Mucosa of descending colon (tissue), 3 donors: ENCODE measurements around the gene ZNF91. TPM values are rescaled to one million over a fixed set of nuclear protein-coding genes. Genes with fewer than 3 reads are reported as not detected.
"Not testable (repeated sequence)": the region's sequence is repeated elsewhere in the genome, so short reads cannot be mapped to it uniquely, and the experiment has no call there.

Source experiments
- ATAC-seq: fragments of 200-7000 bp; cut with Tn5 transposase; one replicate; pipeline ENCODE4 v1.9.1; 2020; ENCODE audit warnings: mild to moderate bottlenecking, moderate library complexity
- DNase-seq, 3 donors: peaks; one replicate each; pipeline ENCODE4 v3.0.0-alpha.2; 2020
- H3K36me3 ChIP-seq: fragments of 200-600 bp; one replicate; pipeline ENCODE4 v1.8.0; 2021; ENCODE audit warnings: low read depth, mild to moderate bottlenecking
- H3K4me1 ChIP-seq: fragments of 200-600 bp; one replicate; pipeline ENCODE4 v1.8.0; 2021; ENCODE audit warnings: low read depth, mild to moderate bottlenecking
- H3K4me3 ChIP-seq: fragments of 200-600 bp; one replicate; pipeline ENCODE4 v1.8.0; 2021; ENCODE audit warnings: mild to moderate bottlenecking
- H3K9me3 ChIP-seq: fragments of 200-600 bp; one replicate; pipeline ENCODE4 v1.8.0; 2021; ENCODE audit warnings: mild to moderate bottlenecking
- CTCF ChIP-seq: fragments of 200-600 bp; IDR thresholded peaks from one replicate; pipeline ENCODE4 v1.8.0; 2022; ENCODE audit warnings: antibody characterized with exemption, mild to moderate bottlenecking
- intact Hi-C, 2 donors: fragments of 100-400 bp; cut with DNase I in 1 of 2; cut with micrococcal nuclease in 1 of 2; formaldehyde crosslinking; loops; one replicate each; pipeline versions ENCODE4 v1.11.0 to v1.11.1; 2022; cut with DNase I, micrococcal nuclease
- total RNA-seq, 3 donors: library from RNA; stranded (reverse); fragmentation: NEBNext Ultra II Directional in 2 of 3; extraction: Animal tissue kit (Norgen Biotek cat#: 25700) in 2 of 3; gene quantifications; one replicate each; pipeline versions ENCODE4 v1.2.1 to v1.2.4, GENCODE V29; 2021 to 2023
- donor health status: DM: no; HTN: no; CAD: no; lungs with moderate emphysema.
- donor health status: DM: no; HTN: no; CAD: no.
- donor health status: DM: no; HTN: yes; CAD: no.

Gene ZNF91
- total RNA-seq, 3 donors from 2014 or later, result 77.3 to 140 (median 81.8) TPM

DNA sequence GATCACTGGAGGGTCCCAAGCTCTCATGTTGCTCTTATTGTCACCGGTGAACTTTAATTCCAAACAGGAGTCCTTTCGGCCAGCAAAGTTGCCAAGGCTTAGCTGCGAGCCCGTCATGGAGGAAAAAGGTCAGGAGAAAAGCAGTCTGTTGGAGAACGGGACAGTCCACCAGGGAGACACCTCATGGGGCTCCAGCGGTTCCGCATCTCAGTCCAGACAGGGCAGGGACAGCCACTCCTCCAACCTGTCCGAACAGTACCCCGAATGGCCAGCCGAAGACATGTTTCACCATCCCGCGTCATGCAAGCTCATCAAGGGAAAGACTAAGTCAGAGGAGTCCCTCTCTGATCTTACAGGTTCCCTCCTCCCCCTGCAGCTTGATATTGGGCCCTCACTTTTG lies 10.4 kb downstream of the ZNF91 start:
- H3K36me3 ChIP-seq, result peaks cover 30% of the 10 kb centered on the region
- peaks cover 70% of the 10 kb centered on the region for H3K9me3 ChIP-seq
- DNase-seq, result no peak
- TF ChIP-seq CTCF, result no peak
- intact Hi-C loops, result no loop called here
- H3K4me3 ChIP-seq, result no peak overlapping the region
- no peak for ATAC-seq
- peaks cover 3% of the 10 kb centered on the region for H3K4me1 ChIP-seq

- DNase-seq, result no peak
These were observed 11.1 kb downstream of the ZNF91 start for GRCh38 chr19:23384166-23384565.

GRCh38 chr19:23382955-23383354 lies 12.3 kb downstream of the ZNF91 start:
- H3K4me1 ChIP-seq, result no peaks in the 10 kb centered on the region
- ATAC-seq, result no peak
- H3K36me3 ChIP-seq, result peaks cover 30% of the 10 kb centered on the region
- peaks cover 78% of the 10 kb centered on the region for H3K9me3 ChIP-seq
- no peak for DNase-seq
- no peak overlapping the region for H3K4me3 ChIP-seq
- intact Hi-C loops, result no loop called here
- TF ChIP-seq CTCF, result no peak

More at GRCh38 chr19:23384166-23384565, 11.1 kb downstream of the ZNF91 start:
- intact Hi-C loops, result no loop called here
- no peak for TF ChIP-seq CTCF
- peaks cover 30% of the 10 kb centered on the region for H3K36me3 ChIP-seq
- ATAC-seq, result no peak
- no peaks in the 10 kb centered on the region for H3K4me1 ChIP-seq
- H3K9me3 ChIP-seq, result peaks cover 75% of the 10 kb centered on the region
- no peak overlapping the region for H3K4me3 ChIP-seq

DNA sequence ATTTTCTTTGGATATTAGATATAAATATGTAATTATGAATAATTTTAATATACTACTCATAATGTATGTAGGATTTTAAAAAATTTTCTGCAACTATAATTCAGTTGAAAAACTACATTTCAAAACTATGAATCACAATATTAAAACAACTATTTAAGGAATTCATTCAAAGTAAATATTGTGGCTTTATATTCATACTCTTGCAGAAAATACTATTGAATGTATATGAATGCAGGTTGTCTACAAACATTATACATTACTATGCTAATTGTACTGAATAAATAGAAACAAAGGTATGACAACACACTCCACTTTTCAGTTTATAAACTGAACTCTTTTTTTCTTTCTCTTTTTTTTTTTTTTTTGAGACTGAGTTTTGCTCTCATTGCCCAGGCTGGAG lies 14.2 kb downstream of the ZNF91 start:
- no peak for TF ChIP-seq CTCF
- H3K36me3 ChIP-seq, result peaks cover 22% of the 10 kb centered on the region
- H3K4me1 ChIP-seq, result no peaks in the 10 kb centered on the region
- ATAC-seq, result no peak
- intact Hi-C loops, result no loop called here
- H3K4me3 ChIP-seq, result no peak overlapping the region
- no peak for DNase-seq
- H3K9me3 ChIP-seq, result peaks cover 72% of the 10 kb centered on the region

DNA sequence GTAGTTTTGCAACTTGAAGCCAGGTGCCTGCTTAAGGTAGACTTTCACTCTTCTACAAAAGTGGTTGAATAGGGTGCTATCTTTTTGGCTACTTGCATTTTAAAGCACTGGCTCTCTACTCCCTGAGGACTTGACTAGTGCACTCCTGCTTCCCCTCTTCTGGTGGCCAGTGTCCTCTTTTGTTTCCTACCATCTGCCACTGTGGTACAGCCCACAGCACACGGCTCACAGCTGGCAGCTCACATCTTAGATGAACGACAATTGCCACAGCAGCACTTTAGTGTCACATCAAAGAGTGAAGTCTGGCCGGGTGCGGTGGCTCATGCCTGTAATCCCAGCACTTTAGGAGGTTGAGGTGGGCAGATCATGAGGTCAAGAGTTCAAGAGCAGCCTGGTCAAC lies 15.6 kb downstream of the ZNF91 start:
- Histone ChIP-seq H3K9me3 (peaks cover 79% of the 10 kb centered on the region), H3K36me3 (peaks cover 14% of the 10 kb centered on the region)
- H3K4me1 ChIP-seq, ATAC-seq, DNase-seq, intact Hi-C loops, H3K4me3 ChIP-seq: not testable (repeated sequence)

DNA sequence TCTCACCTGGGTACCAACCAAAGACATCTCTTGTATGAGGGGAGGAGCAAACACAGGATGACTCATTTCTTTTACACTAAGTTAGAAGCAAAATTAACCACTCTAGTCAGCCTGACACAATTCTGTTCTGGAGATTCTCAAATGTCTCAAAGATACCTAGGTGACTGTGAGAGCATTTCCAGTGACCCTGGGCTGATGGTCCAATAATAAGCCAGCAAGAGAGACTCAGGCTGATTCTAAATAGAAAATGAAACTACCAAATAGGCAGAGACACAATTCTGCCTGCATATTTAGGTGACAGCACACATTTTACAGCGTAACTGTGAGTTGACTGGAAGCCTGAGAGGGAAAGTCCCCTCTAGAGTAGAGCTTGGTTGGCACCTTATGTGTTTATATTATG lies 16.3 kb downstream of the ZNF91 start:
- DNase-seq (no peak), ATAC-seq (no peak)
- Histone ChIP-seq H3K4me3 (no peak overlapping the region), H3K4me1 (no peaks in the 10 kb centered on the region), H3K36me3 (peaks cover 7% of the 10 kb centered on the region), H3K9me3 (peaks cover 75% of the 10 kb centered on the region)
- intact Hi-C loops, result no loop called here
- TF ChIP-seq CTCF, result no peak
